ENCODE data around the gene ATP10A.

Gene ATP10A

DNA sequence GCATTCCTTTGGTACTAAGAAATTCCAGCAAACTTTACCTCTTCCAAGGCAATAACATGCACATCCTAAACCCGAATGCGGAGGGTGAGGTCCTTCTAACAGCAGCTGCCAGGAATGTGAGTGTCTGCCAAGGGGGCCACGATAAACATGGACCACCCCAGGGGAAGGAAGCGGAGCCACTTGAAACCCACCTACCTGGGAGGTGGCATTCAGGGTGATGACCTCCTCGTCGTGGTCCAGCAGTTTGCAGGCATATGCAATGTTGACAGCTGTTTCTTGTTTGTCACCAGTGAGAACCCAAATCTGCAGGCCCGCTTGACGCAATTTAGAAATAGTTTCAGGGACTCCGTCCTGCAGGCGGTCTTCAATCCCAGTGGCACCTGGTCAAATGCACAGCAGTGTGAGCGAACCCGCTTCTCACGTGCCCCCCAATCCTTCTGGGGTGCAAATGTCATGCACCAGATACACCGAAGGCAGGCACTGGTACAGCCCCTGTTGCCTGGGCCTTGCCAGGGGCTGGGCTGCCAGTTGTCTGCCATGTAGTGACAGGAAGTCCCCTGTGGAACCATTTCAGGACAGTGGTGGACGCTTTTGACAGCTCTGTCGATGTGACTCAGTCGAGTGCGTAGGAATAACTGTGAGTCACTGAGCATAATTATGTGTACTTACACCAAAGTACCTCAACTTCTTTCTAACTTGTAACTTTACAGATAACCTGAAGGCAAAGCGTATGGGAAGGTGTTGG lies 161.2 kb downstream of the ATP10A start:
- TF ChIP-seq, protein P1, sequence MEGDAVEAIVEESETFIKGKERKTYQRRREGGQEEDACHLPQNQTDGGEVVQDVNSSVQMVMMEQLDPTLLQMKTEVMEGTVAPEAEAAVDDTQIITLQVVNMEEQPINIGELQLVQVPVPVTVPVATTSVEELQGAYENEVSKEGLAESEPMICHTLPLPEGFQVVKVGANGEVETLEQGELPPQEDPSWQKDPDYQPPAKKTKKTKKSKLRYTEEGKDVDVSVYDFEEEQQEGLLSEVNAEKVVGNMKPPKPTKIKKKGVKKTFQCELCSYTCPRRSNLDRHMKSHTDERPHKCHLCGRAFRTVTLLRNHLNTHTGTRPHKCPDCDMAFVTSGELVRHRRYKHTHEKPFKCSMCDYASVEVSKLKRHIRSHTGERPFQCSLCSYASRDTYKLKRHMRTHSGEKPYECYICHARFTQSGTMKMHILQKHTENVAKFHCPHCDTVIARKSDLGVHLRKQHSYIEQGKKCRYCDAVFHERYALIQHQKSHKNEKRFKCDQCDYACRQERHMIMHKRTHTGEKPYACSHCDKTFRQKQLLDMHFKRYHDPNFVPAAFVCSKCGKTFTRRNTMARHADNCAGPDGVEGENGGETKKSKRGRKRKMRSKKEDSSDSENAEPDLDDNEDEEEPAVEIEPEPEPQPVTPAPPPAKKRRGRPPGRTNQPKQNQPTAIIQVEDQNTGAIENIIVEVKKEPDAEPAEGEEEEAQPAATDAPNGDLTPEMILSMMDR (IDR thresholded peaks at IDR 0.05), result no peak

DNA sequence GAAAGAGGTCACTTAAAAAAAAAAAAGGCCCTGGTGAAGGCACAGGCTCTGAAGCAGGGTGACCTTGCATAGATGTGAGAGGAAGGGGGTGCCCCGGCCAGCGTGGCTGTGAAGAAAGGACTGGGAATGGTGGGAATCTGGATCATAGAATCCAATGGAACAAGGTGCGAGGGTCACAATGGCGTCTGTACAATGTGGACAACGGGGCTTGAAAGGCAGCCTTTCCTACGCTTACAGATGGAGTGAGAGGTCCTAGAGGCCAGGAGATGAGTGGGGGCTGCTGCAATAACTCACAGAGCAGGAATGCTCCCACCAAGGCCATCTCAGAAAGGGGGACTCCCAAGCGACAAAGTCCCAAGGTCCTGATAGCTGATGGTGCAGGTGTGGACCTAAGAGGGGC lies 162.2 kb downstream of the ATP10A start:
- TF ChIP-seq, protein P1 (IDR thresholded peaks at IDR 0.05), result no peak

DNA sequence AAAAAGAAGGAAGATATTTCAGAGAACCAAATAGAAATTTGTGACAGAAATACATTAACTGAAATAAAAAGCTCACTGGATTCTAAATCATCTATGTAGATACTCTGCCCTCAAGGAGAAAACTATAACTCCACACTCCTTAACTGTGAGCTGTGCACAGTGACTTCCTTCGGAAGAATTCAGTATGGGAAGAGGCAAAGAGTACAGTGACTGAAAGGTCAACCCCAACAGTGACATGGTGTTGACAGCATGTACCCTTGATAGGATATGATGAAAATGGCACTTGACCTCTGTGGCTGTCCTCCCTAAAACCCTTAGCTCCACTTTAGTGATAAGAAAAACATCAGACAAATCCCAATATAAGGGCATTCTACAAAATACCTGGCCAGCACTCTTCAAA lies 165.5 kb downstream of the ATP10A start:
- TF ChIP-seq, protein P1 (IDR thresholded peaks at IDR 0.05), result no peak

DNA sequence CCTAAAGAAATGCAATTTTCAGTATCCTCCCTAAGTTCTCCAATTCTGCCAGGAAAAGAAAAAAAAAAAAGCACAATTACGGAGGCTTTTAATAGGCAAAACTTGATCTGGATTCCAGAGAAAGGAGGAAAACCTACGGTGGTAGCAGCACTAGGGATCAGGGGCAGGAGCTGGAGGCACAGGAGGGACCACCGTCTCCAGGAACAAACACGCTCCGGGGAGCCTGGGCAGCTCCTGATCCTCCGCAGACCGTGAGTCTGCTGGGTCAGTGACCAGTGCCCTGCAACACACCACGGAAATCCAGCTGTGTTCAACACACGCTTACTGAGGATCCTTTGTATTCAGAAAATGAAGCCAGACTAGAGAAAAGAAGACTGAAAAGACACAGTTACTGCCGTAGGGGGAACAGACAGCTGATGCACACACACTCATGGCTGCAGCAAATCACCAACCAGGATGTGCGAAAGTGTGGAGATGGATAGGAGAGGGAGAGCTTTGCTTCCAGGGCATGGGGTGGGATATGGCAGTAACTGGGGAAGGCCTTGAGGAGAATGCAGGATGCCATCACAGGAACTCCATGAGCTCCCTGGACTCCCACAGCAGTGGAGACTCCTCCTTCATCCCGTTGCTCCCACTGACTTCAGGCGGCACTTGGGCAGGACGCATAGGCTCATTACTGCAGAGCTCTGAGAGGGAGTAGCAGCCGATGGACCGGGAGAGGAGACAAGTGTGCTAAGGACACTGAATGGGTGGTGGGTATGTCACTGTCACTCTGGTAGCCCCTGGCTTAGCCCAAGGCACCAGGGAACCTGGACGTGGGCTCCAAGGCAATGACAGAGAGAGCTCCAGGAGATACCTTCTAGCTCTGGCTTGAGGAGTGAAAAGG lies 167.0 kb downstream of the ATP10A start:
- TF ChIP-seq, protein P1 (IDR thresholded peaks at IDR 0.05), result no peak

DNA sequence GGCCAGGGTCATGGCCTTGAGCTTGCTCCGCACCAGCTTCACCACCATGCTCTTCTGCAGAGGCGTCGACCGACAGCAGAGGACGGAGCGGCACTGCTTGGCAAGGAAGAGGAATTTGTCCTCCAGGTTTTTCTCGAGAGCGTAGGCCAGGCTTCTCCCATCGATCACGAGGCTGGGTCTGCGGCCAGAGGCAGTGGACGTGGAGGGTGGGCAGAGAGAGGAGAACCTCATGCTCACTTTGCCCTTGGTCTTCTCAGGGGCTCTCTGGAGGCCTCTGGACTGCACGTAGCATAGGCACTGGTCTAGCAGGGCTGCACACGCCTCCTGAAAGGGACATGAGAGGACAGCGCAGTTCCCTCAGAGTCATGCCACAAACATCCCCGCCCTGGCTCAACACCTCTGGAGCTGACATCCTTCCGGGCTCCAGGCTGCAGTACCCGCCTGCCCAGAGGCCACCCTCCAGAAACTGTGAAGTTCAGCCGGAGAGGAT lies 168.3 kb downstream of the ATP10A start:
- TF ChIP-seq, protein P1 (IDR thresholded peaks at IDR 0.05), result no peak

DNA sequence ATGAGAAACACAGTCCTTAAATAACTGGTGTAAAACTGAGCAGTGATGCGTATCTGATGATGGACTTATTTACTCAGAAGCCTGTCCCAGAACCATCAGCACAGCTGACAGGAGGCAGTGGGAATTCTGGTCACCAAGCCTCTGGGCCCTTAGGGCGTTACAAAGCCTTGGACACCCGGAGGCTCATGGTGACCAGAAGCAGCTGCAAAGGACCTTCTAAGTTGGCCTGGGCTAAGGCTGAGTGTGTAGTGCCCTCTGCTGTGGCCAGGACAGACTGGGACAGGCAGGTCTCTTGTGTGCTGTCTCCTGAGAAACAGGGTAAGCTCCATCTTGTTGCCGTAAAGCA lies 168.9 kb downstream of the ATP10A start:
- TF ChIP-seq, protein P1 (IDR thresholded peaks at IDR 0.05), result no peak

DNA sequence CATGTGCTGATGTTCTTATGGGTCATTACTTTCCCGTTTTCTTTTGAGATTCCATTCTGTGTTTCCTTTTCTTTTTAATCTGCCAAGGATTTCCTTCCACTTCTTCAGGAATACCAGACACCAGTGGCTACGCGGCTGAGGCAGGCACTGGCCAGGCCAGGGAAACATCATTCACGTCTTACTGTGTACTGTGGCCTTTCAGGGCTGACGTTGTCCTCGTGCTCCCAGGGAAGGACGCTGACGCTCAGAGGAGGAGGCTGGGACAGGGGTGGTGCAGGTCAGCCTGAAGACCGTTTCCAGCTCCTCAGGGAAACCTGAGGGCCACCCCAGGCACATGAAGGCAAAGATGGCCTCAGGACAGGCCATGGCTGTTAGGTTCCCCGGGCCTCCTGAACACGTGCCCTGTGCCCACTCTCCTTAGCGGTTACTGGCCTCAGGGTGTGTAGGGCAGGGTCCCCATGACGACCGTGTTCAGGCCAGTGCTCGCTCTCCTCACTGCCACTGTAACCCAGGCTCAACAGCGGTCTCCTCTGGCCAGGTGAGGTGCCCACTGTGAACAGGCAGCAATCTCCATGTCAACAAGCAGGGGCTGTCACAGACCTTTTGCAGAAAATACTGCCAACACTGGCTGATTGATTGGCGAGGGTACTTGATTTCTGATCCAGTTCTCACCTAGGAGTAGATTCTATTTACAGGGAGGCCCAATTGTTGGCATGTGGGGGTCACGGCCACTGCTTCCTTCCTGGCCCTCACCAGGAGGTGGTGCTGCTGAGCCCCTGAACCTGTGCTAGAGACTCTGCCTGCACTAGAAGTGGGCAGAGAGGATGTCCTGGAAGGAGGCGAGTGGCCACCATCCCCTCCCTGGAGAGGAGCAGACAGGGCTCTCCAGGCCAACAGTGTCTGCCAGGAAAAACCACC lies 169.5 kb downstream of the ATP10A start:
- TF ChIP-seq, protein P1 (IDR thresholded peaks at IDR 0.05), result peak; percentile 65

All from LNCAP (cell line).